HG03066 (cell line): ENCODE measurements around the gene TMUB1.
A peak's percentile ranks its signal among the peaks of the same experiment; 100 is the strongest.

Experiments
- ATAC-seq: cut with Tn5 transposase; IDR thresholded peaks from one replicate; pipeline ENCODE4 v1.9.1; 2021; ENCODE audit warnings: low read depth; ENCODE audit not compliant: unreplicated experiment

Gene TMUB1

GRCh38 chr7:151071032-151071866 is 12.0 kb downstream of the TMUB1 start:
- ATAC-seq: no peak

- no peak for ATAC-seq
Observed at GRCh38 chr7:151070574-151070960, 12.7 kb downstream of the TMUB1 start.

GRCh38 chr7:151069841-151070573 is 13.3 kb downstream of the TMUB1 start:
- ATAC-seq: no peak

GRCh38 chr7:151068069-151068773 is 15.1 kb downstream of the TMUB1 start:
- no peak for ATAC-seq

- ATAC-seq: no peak
Observed at GRCh38 chr7:151066273-151066974, 16.9 kb downstream of the TMUB1 start.

GRCh38 chr7:151065516-151065915 is 17.8 kb downstream of the TMUB1 start:
- ATAC-seq: no peak

- ATAC-seq: no peak
Observed at GRCh38 chr7:151064993-151065392, 18.3 kb downstream of the TMUB1 start.

- no peak for ATAC-seq
Observed at GRCh38 chr7:151064454-151064853, 18.8 kb downstream of the TMUB1 start.

- ATAC-seq: no peak
Observed at GRCh38 chr7:151063212-151063561, 20.1 kb downstream of the TMUB1 start.

GRCh38 chr7:151062399-151063211 is 20.7 kb downstream of the TMUB1 start:
- no peak for ATAC-seq

- no peak for ATAC-seq
Observed at GRCh38 chr7:151062111-151062398, 21.2 kb downstream of the TMUB1 start.

GRCh38 chr7:151061213-151062110 is 21.8 kb downstream of the TMUB1 start:
- no peak for ATAC-seq

GRCh38 chr7:151060416-151061212 is 22.7 kb downstream of the TMUB1 start:
- ATAC-seq: no peak

GRCh38 chr7:151060113-151060415 is 23.2 kb downstream of the TMUB1 start:
- no peak for ATAC-seq

- ATAC-seq: peak; percentile 24
Observed at GRCh38 chr7:151059367-151060112, 23.8 kb downstream of the TMUB1 start, which contains the start of gene SLC4A2. Gene SLC4A2 (plus strand): TSS chr7:151059589. CDS start chr7:151061988, 2,399 bp downstream.

- no peak for ATAC-seq
Observed at GRCh38 chr7:151058781-151059366, 24.4 kb downstream of the TMUB1 start.
